ENCODE measurements around the gene ETFBKMT.
A peak's percentile ranks its signal among the peaks of the same experiment; 100 is the strongest.

ETFBKMT gene, protein sequence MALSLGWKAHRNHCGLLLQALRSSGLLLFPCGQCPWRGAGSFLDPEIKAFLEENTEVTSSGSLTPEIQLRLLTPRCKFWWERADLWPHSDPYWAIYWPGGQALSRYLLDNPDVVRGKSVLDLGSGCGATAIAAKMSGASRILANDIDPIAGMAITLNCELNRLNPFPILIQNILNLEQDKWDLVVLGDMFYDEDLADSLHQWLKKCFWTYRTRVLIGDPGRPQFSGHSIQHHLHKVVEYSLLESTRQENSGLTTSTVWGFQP

DNA sequence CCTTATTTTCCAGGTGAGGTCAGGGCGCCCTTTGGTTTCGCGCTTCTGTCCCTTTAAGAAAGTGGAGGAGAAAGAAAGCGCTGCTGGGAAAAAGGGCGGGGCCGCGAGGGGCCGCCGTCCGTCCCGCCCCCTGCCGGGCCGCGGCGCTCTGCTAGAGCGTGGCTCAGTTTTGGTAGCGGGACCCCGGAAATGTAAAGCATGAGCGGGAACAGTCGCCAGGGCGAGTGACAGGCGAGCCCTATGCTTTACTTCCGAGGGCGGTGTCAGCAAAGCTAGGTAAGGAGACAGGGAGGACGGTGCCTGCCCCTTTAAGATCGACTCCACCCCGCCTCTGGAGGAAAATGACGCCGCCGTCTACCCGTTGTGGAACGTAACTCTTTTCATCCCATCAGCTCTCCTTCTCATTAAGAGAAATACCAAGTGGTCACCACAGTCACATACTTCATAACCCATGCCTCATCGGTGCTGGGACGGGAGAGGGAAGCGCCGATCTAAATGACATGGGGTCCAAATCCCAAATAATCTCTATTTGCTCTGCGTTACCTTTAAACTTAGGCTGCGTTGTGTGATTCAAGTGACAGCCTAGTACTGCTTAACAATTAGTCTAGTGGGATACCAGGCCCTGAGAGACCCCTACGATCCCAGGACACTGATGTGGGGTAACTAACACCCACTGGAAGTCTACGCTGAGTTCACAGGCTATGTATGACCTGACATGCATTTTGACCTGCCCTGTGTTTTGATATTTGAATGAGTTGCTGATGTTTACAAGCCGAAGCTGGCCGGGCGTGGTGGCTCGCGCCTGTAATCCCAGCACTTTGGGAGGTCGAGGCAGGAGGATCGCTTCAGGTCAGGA lies at the start of gene ETFBKMT:
TSS of gene ETFBKMT (plus strand) at position 602 of the 856 bp plus-strand sequence. CDS start 2,266 bp downstream, outside the sequence.
- peak; percentile 82 for DNase-seq (ENCODE audit: low read depth)

DNA sequence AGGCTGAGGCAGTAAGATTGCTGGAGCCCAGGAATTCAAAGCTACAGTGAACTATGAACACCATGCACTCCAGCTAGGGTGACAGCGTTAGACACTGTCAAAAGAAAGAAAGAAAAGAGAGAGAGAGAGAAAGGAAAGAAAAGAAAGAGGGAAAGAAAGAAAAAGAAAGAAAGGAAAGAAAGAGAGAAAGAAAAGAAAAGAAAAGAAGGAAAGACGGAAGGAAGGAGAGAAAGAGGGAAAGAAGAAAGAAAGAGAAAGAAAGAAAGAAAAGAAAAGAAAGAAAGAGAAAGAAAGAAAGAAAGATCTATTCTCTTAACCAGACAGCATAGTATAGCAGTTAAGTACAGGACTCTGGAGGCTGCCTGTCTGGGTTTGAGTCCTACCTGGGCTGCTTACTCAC lies 46.7 kb upstream of the ETFBKMT start:
- no peak for DNase-seq (ENCODE audit: low read depth)

DNA sequence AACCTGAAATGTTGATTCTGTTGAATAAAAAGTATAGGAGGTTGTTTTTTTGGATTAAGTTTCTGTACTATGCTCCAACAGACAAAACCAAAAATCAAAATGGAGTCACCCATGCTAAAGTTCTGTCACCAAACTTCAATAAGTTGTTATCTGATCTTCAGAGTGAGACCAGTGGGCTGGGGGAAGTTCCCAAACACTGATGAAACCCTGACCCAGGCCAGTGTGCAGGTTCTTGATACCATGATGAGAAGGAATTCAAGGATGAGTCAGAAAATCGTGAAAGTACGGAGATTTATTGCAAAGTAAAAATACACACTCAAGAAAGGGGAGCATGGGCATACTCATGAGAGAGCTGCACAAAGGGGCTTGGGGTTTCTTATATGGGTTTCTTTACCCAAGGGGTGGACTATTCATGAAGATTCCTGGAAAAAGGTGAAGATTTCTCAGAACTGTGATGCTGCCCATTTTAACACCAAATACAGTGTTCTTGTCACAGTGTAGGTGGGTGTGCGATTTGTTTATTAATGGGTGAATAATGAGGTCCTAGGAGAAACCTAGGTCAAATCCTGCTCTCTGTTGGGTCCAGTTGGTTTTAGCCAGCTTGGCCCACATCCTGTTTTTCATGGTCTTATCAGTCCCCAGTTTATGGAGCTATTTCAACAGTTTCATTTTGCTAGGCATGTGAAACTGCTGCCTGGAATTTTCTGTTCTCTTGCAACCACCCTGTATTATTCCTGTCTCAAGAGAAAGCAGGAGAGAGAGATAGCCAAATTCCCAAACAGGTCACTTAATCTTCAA lies 41.1 kb upstream of the ETFBKMT start:
- no peak for DNase-seq (ENCODE audit: low read depth)

DNA sequence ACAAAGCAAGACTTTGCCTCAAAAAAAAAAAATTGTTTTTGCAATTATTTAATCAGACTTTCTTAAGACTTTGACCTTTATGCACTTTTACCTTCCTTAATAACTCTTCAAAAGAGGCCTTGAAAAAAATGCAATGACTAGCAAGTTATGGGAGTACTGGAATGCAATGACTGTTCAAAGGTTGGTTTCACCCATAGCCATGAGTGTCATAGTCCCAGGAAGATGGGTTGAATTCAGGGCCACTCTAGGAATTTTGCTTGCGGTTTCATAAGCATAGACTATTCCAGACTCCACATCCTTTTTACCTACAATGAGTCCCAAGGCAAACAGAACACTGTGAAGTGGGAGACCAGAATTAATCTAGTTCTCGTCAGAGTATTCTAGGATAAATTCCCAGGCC lies 39.2 kb upstream of the ETFBKMT start:
- no peak for DNase-seq (ENCODE audit: low read depth)

DNA sequence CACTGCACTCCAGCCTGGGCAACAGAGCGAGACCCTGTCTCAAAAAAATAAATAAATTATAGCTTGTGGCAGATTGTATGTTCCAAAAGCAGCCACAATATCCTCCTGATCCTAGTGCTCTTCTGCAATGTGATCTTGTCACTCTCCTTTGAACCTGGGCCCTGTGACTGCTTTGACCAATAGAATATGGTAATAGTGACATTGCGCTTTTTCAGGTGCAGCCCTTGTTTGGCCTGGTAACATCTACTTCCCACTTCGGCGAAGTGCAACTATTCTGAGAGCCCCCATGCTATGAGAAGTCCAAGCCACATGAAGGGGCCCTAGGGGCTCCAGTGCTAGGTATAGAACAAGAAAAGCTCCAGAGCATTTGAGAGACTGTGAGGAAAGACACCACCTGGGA lies 37.5 kb upstream of the ETFBKMT start:
- DNase-seq (ENCODE audit: low read depth): no peak

DNA sequence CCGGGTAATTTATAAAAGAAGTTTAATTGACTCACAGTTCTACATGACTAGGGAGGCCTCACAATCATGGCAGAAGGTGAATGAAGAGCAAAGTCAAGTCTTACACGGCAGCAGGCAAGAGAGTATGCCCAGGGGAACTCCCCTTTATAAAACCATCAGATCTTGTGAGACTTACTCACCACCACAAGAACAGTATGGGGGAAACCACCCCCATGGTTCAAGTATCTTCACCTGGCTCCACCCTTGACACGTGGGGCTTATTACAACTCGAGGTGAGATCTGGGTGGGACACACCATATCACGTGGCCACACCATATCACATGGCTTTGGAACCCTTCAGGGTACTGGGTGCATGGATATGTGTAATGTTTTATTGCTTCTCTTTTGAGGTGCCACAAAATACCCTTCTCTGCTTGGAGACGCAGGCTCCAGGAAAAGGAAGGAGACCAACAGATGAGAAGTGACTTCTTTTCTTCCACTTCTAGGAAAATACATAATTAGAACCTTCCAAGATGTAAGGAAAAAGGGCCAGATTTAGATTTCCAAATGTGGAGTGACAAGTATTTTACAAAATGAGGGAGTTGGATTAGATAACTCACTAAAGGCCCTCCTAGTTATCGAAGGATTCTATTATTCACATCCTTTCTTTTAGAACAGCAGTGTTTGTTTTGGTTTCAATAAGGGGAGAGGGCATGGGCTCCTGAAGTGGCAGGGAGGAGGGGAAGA lies 33.1 kb upstream of the ETFBKMT start:
- DNase-seq (ENCODE audit: low read depth): no peak

DNA sequence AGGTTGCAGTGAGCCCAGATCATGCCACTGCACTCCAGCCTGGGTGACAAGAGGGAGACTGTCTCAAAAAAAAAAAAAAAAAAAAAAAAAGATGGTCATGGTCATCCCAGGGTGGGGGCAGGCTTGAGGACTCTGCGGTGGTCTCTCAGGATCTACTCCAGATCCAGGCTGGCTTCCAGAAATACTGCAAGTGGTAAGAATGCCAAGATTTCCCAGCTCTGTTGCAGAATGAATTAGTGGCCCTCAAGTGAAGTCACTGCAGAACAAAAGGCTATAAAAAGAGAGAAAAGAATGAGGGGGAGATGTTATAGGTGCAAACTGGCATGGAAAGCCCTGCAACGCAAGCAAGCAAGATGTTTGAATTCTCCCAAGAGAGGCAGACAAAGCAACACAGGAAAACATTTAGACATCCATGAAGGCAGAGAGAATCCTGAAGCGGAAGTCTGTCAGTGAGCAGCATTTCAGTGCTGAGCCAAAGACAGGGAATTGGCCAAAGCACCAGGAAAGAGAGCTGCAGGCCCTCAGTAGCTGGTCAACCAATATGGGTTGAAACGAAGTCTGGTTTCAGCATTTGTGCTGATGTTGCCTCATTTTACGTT lies 31.9 kb upstream of the ETFBKMT start:
- DNase-seq (ENCODE audit: low read depth): no peak

DNA sequence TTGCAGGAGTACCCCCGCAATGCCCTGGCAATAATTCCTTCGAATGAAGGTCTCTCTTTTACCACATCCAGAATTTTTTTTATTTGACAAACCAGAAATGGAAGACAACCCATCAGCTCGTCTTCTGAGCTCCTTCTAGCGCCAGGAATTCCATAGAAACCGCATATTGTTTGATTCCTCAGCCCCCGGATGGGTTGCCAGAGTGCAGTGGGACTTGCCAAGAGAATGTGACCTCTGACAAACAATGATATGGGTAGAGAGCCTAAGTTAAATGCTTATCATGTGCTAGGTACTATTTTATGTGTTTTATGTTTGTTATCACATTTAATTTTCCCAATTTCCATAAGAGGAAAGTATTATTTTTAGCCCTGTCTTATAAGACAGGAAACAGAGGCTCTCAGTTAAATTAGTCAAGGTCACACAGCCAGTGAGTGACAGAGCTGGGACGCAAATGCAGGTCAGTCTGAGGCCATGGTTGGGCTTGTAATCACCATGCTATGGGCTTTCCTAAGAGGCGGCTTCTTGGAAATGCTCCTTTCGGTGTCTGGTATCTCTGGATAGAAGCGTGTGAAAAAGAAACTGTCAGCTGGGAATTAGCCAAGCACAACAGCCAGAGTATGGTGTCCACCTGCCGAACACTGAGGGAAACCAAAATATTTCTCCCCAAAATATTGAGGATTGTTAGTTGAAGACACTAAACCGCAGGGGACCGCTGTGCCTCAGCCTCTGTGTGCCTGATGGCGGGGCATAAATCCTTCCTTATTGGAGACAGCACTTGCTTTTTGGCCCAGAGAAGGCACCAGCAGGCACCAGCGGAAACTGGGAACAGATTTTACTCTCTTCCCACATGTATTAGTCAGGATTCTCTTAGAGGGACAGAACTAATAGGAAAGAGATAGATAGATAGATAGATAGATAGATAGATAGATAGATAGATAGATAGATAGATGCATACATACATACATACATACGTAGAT lies 29.4 kb upstream of the ETFBKMT start:
- DNase-seq (ENCODE audit: low read depth): no peak

DNA sequence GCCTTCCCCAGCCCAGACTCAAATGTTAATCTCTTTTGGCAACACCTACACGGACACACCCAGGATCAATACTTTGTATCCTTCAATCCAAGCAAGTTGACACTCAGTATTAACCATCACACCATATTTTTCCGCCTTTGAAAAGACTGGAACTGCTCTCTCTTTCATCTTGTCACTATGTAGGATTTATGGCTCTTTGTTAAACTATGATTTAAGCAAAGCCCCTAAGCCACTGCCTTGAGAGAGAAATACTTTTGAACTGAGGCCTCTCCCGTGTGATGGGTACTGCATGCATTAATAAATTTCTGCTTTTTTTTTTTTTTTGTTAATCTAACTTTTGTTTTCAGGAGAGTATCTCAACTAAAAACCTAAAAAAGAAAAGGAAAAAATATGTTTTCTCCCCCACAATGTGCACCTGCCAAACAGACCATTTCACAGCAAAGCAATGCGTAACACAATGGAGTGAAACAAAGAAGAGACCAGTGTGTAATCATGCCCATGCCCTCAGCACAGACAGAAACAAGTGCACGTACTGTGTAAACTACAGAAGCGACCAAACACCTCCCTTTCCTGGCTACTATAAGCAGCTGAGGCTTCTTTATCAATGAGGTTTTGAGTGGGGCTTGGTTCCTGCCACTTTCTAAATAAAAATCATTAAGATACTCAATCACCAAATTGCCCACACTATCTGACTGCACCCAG lies 28.3 kb upstream of the ETFBKMT start:
- no peak for DNase-seq (ENCODE audit: low read depth)

DNA sequence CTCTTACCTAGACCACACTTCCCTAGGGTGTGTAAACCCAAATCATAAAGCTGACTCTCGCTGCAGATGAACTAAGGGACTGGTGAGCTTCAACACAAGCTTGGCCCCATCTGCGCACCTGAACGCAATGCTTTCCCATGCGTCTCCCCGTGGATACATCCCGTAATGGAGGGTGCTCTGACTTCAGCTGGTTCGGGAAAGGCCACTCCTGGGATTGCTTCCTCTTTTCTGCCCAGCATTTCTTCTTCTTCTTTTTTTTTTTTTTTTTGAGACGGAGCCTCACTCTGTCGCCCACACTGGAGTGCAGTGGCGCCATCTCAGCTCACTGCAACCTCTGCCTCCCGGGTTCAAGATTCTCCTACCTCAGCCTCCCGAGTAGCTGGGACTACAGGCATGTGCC lies 27.7 kb upstream of the ETFBKMT start:
- DNase-seq (ENCODE audit: low read depth): no peak

DNA sequence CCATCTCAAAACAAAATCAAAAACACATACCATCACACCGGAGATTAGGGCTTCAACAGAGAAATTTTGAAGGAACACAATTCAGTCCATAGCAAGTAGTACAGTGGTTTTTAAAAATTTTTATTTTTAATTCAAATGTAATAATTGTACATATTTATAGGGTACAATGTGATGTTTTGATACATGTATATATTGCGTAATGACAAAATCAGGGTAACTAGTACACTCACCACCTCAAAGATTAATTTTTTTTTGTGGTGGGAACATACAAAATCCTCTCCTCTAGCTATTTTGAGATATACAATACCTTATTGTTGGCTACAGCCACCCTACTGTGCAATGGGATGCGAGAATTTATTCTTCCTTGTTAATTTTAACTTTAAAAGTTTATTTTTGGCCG lies 26.0 kb upstream of the ETFBKMT start:
- DNase-seq (ENCODE audit: low read depth): no peak

DNA sequence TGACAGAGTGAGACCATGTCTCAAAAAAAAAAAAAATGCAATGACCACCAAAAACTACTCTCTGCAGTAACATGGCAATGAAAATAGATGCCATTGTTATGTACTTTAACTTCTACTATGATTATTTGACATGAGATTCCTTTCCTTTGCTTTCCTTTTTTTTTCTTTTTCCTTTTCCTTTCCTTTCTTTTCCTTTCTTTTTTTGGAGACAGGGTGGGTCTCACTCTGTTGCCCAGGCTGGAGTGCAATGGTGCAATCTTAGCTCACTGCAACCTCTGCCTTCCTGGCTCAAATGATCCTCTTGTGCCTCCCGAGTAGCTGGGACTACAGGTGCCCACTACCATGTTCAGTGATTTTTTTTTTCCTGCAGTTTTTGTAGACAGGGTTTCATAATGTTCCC lies 24.9 kb upstream of the ETFBKMT start:
- DNase-seq (ENCODE audit: low read depth): no peak

DNA sequence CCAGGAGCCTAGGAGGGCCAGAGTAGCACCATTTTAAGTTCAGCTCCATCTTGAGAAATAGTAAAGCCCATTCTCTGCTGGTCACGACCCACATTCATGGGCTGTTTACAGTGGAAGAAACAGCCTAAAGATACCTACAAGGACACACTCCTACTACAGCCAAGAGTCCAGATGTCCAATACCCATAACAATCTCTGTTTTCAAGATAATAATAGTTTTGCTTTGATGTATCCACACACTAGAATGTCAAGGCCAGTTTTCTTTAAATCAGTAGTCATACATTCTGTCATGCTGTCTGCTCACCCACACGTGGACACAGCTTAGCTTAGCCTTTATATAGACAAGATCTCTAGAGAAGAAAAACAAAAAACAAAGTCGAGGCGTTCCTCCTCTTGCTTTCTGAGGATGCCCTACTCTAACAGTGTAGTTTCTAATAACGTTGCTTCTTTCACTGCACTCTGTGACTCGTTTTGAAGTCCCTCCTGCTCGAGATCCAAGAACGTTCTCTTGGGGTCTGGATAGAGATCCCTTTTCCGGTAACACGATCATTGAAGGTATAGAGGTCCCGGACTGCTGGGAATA lies 17.9 kb upstream of the ETFBKMT start:
- no peak for DNase-seq (ENCODE audit: low read depth)

DNA sequence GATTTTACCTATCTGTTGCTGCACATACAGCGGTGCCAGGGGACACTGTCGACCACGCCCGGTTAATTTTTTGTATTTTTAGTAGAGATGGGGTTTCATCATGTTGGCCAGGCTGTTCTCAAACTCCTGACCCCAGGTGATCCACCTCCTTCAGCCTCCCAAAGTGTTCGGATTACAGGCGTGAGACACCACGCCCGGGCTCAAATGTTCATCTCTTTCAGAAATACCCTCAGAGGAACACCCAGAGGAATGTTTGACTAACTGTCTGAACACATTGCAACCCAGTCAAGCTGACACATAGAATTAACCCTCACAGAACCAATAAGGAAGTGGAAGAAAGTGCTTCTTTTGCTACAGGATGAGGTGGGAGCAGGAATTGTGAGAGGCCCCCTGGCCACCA lies 15.0 kb upstream of the ETFBKMT start:
- DNase-seq (ENCODE audit: low read depth): no peak

DNA sequence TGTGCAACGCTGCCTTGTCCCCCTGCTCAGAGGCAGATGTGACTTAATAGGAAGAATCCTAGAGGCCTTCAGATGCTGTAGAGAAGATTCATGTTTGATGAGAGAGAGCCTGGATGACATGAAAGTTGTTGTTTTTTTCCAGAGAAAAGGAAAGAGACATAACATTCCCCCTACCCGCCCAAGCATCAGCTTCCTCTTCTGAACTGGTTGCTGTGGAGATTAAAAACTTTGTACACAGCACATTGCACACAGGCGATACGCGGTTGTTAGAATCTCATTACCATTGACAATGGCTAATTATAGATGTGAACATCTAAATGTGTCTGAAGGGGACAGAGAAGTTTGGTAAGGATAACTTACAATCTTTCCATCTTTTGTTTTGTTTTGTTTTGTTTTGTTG lies 13.6 kb upstream of the ETFBKMT start:
- DNase-seq (ENCODE audit: low read depth): no peak

DNA sequence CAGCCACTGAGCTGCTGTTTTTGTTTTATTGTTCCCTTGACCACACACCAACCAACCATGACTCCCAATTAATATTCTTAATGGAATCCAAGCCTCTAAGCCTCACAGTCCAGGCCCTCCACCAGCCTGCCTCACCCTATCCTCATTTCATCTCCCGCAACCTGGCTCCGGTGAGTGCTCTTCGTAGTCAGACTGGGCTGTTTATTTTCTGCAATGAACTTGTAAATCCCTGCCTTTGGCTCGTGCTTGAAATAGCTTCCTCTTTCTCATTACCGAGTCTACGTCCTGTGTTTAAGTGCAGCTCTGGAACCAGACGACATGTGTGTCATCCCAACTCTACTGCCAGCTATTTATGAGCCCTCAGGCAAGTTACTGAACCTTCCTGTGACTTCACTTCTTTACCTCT lies 12.4 kb upstream of the ETFBKMT start:
- no peak for DNase-seq (ENCODE audit: low read depth)

DNA sequence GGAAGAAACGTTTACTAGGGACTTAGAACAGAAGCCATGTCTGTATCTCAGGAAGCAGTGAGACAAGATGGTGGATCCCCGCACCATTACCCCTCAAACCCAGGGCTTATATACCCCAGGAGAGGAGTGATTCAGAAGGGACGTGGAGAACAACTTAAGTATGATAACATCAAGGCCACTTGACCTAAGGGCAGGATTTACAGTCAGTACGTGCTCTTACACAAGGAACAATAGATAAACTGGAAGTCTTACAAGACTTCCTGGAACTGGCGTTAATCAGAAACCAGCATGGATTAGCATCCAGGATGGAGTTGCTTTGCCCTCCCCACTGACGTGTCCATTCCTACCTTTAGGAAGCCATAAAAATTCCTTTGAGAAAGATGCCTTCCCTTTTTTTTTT lies 8.6 kb upstream of the ETFBKMT start:
- no peak for DNase-seq (ENCODE audit: low read depth)

DNA sequence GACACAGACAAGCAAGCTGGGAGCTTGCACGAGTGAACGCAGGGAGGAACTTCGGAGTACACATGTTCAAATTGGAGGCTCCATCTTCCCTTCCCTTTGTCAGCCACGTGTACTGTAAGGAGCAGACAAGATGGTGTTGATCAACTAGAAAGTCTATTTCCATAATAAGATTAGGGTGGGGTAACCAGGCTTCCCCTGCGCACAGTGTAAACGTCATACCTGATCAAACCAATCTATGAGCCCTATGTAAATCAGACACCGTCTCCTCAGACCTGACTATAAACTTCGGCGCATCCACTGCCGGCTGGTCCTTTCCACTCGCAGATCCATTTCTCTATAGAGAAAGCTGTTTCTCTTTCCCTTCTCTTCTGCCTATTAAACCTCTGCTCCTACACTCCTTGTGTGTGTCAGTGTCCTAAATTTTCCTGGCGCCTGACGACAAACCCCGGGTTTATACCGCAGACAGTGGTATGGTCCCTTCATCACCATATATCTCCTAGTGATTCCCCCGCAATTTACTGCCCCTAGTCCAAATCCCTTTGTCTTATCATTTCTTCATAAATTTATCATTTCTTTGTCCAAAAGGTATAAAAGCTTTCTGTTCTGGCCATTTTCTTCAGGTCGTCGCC lies 7.5 kb upstream of the ETFBKMT start:
- DNase-seq (ENCODE audit: low read depth): no peak

DNA sequence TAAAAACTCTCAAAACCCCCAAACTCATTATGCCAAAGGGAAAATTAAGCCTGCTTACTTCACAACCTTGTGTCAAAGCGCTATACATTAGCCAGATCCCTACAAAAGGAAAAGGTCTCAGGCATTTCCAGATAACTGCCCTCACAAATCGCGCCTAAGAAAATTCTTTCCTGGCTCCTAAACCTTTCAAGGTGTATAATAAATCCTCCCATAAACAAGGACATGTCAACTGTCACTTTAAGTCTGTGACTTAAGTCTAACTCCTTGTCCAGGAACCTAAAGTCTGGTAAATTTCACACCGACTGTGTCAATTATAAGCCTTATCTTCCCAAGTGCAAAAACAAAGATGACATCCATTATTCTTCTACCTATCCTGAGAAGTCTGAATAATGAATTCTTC lies 4.3 kb upstream of the ETFBKMT start:
- DNase-seq (ENCODE audit: low read depth): no peak

Measured in stimulated activated CD8-positive, alpha-beta memory T cell treated with anti-CD3 and anti-CD28 coated beads, Interleukin-15, amount 100 ng/mL, for 1 hour (primary cell).